Mucosa of descending colon (tissue), 3 donors: ENCODE measurements around the gene TPM1. TPM values are rescaled to one million over a fixed set of nuclear protein-coding genes. Genes with fewer than 3 reads are reported as not detected.

Source experiments
- ATAC-seq: fragments of 200-7000 bp; cut with Tn5 transposase; one replicate; pipeline ENCODE4 v1.9.1; 2020; ENCODE audit warnings: mild to moderate bottlenecking, moderate library complexity
- DNase-seq, 3 donors: peaks; one replicate each; pipeline ENCODE4 v3.0.0-alpha.2; 2020
- H3K36me3 ChIP-seq: fragments of 200-600 bp; one replicate; pipeline ENCODE4 v1.8.0; 2021; ENCODE audit warnings: low read depth, mild to moderate bottlenecking
- H3K4me1 ChIP-seq: fragments of 200-600 bp; one replicate; pipeline ENCODE4 v1.8.0; 2021; ENCODE audit warnings: low read depth, mild to moderate bottlenecking
- H3K4me3 ChIP-seq: fragments of 200-600 bp; one replicate; pipeline ENCODE4 v1.8.0; 2021; ENCODE audit warnings: mild to moderate bottlenecking
- H3K9me3 ChIP-seq: fragments of 200-600 bp; one replicate; pipeline ENCODE4 v1.8.0; 2021; ENCODE audit warnings: mild to moderate bottlenecking
- CTCF ChIP-seq: fragments of 200-600 bp; IDR thresholded peaks from one replicate; pipeline ENCODE4 v1.8.0; 2022; ENCODE audit warnings: antibody characterized with exemption, mild to moderate bottlenecking
- intact Hi-C, 2 donors: fragments of 100-400 bp; cut with DNase I in 1 of 2; cut with micrococcal nuclease in 1 of 2; formaldehyde crosslinking; loops; one replicate each; pipeline versions ENCODE4 v1.11.0 to v1.11.1; 2022; cut with DNase I, micrococcal nuclease
- total RNA-seq, 3 donors: library from RNA; stranded (reverse); fragmentation: NEBNext Ultra II Directional in 2 of 3; extraction: Animal tissue kit (Norgen Biotek cat#: 25700) in 2 of 3; gene quantifications; one replicate each; pipeline versions ENCODE4 v1.2.1 to v1.2.4, GENCODE V29; 2021 to 2023
- donor health status: DM: no; HTN: no; CAD: no; lungs with moderate emphysema.
- donor health status: DM: no; HTN: no; CAD: no.
- donor health status: DM: no; HTN: yes; CAD: no.

Gene TPM1
- total RNA-seq, 3 donors from 2014 or later = 613 to 1,704 (median 696) TPM

DNA sequence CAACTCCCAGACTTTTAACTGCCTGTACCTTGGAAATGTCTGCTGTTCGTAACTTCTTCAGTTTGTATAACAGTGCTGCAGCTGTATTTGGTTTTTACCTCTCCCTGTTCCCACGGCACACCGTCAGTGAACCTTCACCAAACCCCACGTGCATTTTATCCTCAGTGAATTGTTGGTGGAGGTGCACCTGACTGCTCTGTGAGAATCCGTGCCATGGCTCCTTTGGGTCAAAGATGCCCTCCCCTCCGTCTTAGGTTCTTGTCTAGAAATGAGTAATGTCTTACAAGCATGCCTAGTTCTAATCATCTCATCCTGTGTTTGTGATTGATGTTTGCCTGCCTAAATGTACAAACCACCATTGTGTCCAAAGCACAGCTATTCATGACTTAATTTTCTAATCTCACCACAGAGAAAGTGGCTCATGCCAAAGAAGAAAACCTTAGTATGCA, 28.2 kb downstream of the TPM1 start:
- Histone ChIP-seq H3K9me3 (no peaks in the 10 kb centered on the region), H3K36me3 (no peaks in the 10 kb centered on the region), H3K4me3 (no peak overlapping the region), H3K4me1 (no peaks in the 10 kb centered on the region)
- no peak for TF ChIP-seq CTCF
- intact Hi-C loops = no loop called here
- ATAC-seq = no peak
- DNase-seq = no peak

- Histone ChIP-seq H3K9me3 (no peaks in the 10 kb centered on the region), H3K36me3 (no peaks in the 10 kb centered on the region), H3K4me1 (no peaks in the 10 kb centered on the region), H3K4me3 (no peak overlapping the region)
- DNase-seq (no peak), ATAC-seq (no peak)
- intact Hi-C loops = no loop called here
- no peak for TF ChIP-seq CTCF
Measured at GRCh38 chr15:63071288-63071909, 28.9 kb downstream of the TPM1 start.

DNA sequence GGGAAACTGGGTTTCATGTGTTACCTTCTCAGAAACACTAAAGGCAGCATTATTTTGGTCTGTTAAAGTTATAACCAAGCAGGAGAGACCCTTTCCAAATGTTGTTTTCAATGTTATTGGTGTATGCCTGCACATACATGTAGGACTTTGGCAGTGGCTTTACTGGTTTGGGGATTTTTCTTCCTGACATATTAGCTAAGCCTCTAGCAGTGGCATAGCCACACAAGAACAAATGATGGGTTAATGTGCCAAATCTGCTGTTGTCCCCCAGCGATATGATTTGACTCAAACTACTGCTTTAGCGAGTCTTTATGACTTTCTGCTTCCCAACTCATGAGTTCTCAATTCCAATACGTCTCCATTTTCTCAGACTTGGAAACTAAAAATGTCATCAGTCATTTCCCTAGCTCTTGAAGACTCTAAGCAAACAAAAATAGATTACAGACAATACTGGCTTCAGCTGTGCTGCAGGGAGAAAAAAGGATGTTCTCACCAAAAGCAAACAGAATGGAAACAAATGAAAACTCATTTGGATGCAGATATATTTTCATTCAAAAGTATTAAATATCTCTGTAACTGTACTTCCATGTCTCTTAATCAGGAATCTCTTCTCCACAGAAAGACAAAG, 29.6 kb downstream of the TPM1 start:
- no peak for TF ChIP-seq CTCF
- Histone ChIP-seq H3K4me3 (no peak overlapping the region), H3K9me3 (no peaks in the 10 kb centered on the region), H3K36me3 (no peaks in the 10 kb centered on the region), H3K4me1 (no peaks in the 10 kb centered on the region)
- no peak for DNase-seq
- intact Hi-C loops = no loop called here
- no peak for ATAC-seq

DNA sequence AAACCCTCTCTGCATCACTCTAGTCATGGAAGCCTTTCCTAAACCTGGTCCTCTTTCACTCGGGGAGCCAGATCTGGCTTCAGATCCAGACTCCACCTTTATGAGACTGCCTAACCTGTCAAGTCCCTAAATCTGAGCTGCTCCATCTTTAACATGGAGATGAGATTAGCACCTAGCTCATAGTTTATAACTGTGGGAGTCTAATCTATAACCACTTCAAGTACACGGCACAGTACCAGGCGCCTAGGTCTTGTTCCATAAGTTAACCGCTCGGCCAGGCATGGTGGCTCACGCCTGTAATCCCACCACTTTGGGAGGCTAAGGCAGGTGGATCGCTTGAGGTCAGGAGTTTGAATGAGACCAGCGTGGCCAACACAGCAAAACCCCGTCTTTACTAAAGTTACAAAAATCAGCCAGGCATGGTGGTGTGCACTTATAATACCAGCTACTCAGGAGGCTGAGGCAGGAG, 30.3 kb downstream of the TPM1 start:
- intact Hi-C loops = no loop called here
- Histone ChIP-seq H3K4me1 (no peaks in the 10 kb centered on the region), H3K36me3 (no peaks in the 10 kb centered on the region), H3K9me3 (no peaks in the 10 kb centered on the region), H3K4me3 (no peak overlapping the region)
- TF ChIP-seq CTCF = no peak
- peak; percentile 5 for ATAC-seq
- DNase-seq = no peak

- intact Hi-C loops = no loop called here
- no peaks in the 10 kb centered on the region for H3K4me1 ChIP-seq
- peak; percentile 73 for ATAC-seq
Measured at GRCh38 chr15:63073497-63074172, 31.1 kb downstream of the TPM1 start.

More at GRCh38 chr15:63073497-63074172, 31.1 kb downstream of the TPM1 start:
- H3K36me3 ChIP-seq = no peaks in the 10 kb centered on the region
- H3K4me3 ChIP-seq = no peak overlapping the region
- H3K9me3 ChIP-seq = no peaks in the 10 kb centered on the region
- no peak for TF ChIP-seq CTCF
- DNase-seq = peak in 1 of 3 donors; percentile 39
